Thyroid gland (tissue), 4 donors: ENCODE data around the gene RBPMS2.

Source experiments
- CTCF ChIP-seq, 6 experiments: fragments of 200-600 bp in 3 of 6; fragments of 450-650 bp in 3 of 6; sonication (generic) in 3 of 6; IDR thresholded peaks; one replicate each; pipeline ENCODE4 v1.5.1; 2016 to 2019; ENCODE audit warnings: antibody characterized with exemption in 6 of 6, mild to moderate bottlenecking in 2 of 6, inconsistent platforms in 1 of 6, moderate library complexity in 1 of 6
- POLR2A ChIP-seq, 2 donors: fragments of 450-650 bp; IDR thresholded peaks; one replicate each; pipeline ENCODE4 v1.6.1; 2017; ENCODE audit warnings: antibody characterized with exemption in 2 of 2, mild to moderate bottlenecking in 2 of 2, moderate library complexity in 1 of 2

DNA sequence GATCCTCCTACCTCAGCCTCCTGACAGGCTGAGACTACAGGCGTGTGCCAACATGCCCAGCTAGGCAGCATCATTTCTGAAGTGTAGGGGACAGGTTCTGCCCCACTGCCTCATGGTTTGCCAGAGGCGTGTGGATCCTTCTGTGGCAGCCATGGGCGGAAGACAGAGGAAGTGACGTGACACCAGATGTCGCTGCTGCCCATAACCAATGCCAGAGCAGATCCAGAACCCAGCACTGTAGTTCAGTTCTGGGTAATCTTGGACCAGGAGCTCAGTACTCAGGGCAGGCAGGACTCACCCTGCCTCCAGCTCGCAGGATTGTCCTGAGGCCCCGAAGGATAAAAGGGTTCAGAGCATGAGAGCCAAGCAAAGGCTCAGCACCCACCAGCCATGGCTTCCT, 8.2 kb downstream of the RBPMS2 start:
- no peak for TF ChIP-seq CTCF (IDR thresholded peaks at IDR 0.05)
- TF ChIP-seq POLR2A (IDR thresholded peaks at IDR 0.05): no peak
